Liver (tissue), 9 donors: ENCODE measurements around the gene THEMIS. TPM values are rescaled to one million over a fixed set of nuclear protein-coding genes. Genes with fewer than 3 reads are reported as not detected.

Experiments used
- DNase-seq: peaks from one replicate; pipeline ENCODE4 v3.0.0-alpha.2; 2017; ENCODE audit warnings: low spot score
- H3K27ac ChIP-seq, 2 donors: one replicate each; pipeline ENCODE4 v1.7.0; 2013; ENCODE audit warnings: inconsistent platforms in 2 of 2, low read length in 2 of 2, control low read depth in 1 of 2, low read depth in 1 of 2, mild to moderate bottlenecking in 1 of 2
- H3K27me3 ChIP-seq, 4 donors: one replicate each; pipeline versions ENCODE4 v1.6.1 to v1.7.0; 2013; ENCODE audit warnings: low read length in 3 of 4, inconsistent platforms in 1 of 4, mild to moderate bottlenecking in 1 of 4, moderate library complexity in 1 of 4; ENCODE audit not compliant: control insufficient read depth in 4 of 4, insufficient read depth in 4 of 4
- H3K36me3 ChIP-seq, 4 donors: one replicate each; pipeline versions ENCODE4 v1.6.1 to v1.7.0; 2013; ENCODE audit warnings: low read length in 3 of 4, mild to moderate bottlenecking in 3 of 4, low read depth in 1 of 4, moderate library complexity in 1 of 4; ENCODE audit not compliant: control insufficient read depth in 4 of 4, insufficient read depth in 3 of 4
- H3K4me1 ChIP-seq, 4 donors: one replicate each; pipeline versions ENCODE4 v1.6.1 to v1.7.0; 2013; ENCODE audit warnings: low read length in 3 of 4, mild to moderate bottlenecking in 3 of 4, moderate library complexity in 1 of 4; ENCODE audit not compliant: control insufficient read depth in 4 of 4, insufficient read depth in 4 of 4
- H3K4me3 ChIP-seq, 3 donors: one replicate each; pipeline versions ENCODE4 v1.6.1 to v1.7.0; 2013; ENCODE audit warnings: low read length in 3 of 3, control low read depth in 1 of 3, low read depth in 1 of 3, mild to moderate bottlenecking in 1 of 3
- H3K9ac ChIP-seq, 2 donors: one replicate each; pipeline ENCODE4 v1.7.0; 2013; ENCODE audit warnings: low read length in 2 of 2, mild to moderate bottlenecking in 2 of 2, moderate library complexity in 2 of 2, control low read depth in 1 of 2, low read depth in 1 of 2
- H3K9me3 ChIP-seq, 4 donors: one replicate each; pipeline versions ENCODE4 v1.6.1 to v1.7.0; 2013; ENCODE audit warnings: low read length in 3 of 4; ENCODE audit not compliant: control insufficient read depth in 4 of 4
- CTCF ChIP-seq: fragments of 150-350 bp; IDR thresholded peaks from 2 replicates; pipeline ENCODE4 v1.5.1; 2017; ENCODE audit warnings: improper control_type of control experiment, low read depth, low read length; ENCODE audit not compliant: missing input control
- EGR1 ChIP-seq, 2 donors: IDR thresholded peaks; 2 replicates each; pipeline ENCODE4 v1.6.1; 2016 to 2018; ENCODE audit warnings: antibody characterized with exemption in 2 of 2, low read depth in 2 of 2
- FOXA1 ChIP-seq: IDR thresholded peaks from 2 replicates; pipeline ENCODE4 v1.6.1; 2016; ENCODE audit warnings: antibody characterized with exemption
- FOXA2 ChIP-seq: IDR thresholded peaks from 2 replicates; pipeline ENCODE4 v1.6.1; 2016; ENCODE audit warnings: antibody characterized with exemption
- GABPA ChIP-seq, 2 donors: IDR thresholded peaks in 1 of 2; conservative IDR thresholded peaks in 1 of 2; 2 replicates each; pipeline ENCODE4 v1.6.1; 2016; ENCODE audit warnings: antibody characterized with exemption in 2 of 2, mild to moderate bottlenecking in 1 of 2, moderate library complexity in 1 of 2
- HNF4A ChIP-seq, 2 donors: conservative IDR thresholded peaks; 2 replicates each; pipeline ENCODE4 v1.6.1; 2016; ENCODE audit warnings: antibody characterized with exemption in 2 of 2, mild to moderate bottlenecking in 2 of 2
- NR2F2 ChIP-seq: IDR thresholded peaks from 2 replicates; pipeline ENCODE4 v1.6.1; 2016; ENCODE audit warnings: antibody characterized with exemption
- RAD21 ChIP-seq, 2 donors: IDR thresholded peaks; 2 replicates each; pipeline ENCODE4 v1.6.1; 2016; ENCODE audit warnings: antibody characterized with exemption in 2 of 2, mild to moderate bottlenecking in 2 of 2
- RXRA ChIP-seq, 2 donors: IDR thresholded peaks; 2 replicates each; pipeline ENCODE4 v1.6.1; 2017 to 2018; ENCODE audit warnings: antibody characterized with exemption in 2 of 2, mild to moderate bottlenecking in 1 of 2
- YY1 ChIP-seq: IDR thresholded peaks from 2 replicates; pipeline ENCODE4 v1.6.1; 2016; ENCODE audit warnings: antibody characterized with exemption, mild to moderate bottlenecking
- WGBS: extraction: QIAGEN DNeasy Blood & Tissue Kit; methylation state at CpG from one replicate; pipeline ENCODE4 v1.1.7; 2013; 5-methylcytosine and 5-hydroxymethylcytosine counted together
- polyA plus RNA-seq, 2 donors: library from polyadenylated mRNA; stranded (reverse) in 1 of 2; unstranded in 1 of 2; fragments of 200-250 nt in 1 of 2; fragments of >200 nt in 1 of 2; fragmentation: Nextera tagmentation in 1 of 2; extraction: Ambion mirVana in 1 of 2; gene quantifications; one replicate each; pipeline versions ENCODE4 v1.2.1 to v1.2.3, GENCODE V29; 2013 to 2015
- total RNA-seq, 2 donors: library from RNA; depleted of rRNA; stranded (reverse); fragments of >200 nt; gene quantifications; one replicate each; pipeline ENCODE4 v1.2.3, GENCODE V29; 2014
- TF ChIP-seq, protein P1 (sequence below): IDR thresholded peaks from 2 replicates; pipeline ENCODE4 v1.6.1; 2016; ENCODE audit warnings: antibody characterized with exemption
- TF ChIP-seq, protein P2 (sequence below): IDR thresholded peaks from 2 replicates; pipeline ENCODE4 v1.6.1; 2016; ENCODE audit warnings: antibody characterized with exemption
- TF ChIP-seq, protein P3 (sequence below): IDR thresholded peaks from 2 replicates; pipeline ENCODE4 v1.6.1; 2016; ENCODE audit warnings: antibody characterized with exemption, mild to moderate bottlenecking
- TF ChIP-seq, protein P4 (sequence below): IDR thresholded peaks from 2 replicates; pipeline ENCODE4 v1.6.1; 2016; ENCODE audit warnings: antibody characterized with exemption
- donor health status: healthy.
- donor health status: healthy.
- donor health status: healthy.
- donor health status: healthy.
- donor health status: healthy.

The THEMIS gene
- total and polyA plus RNA-seq, 4 donors: 0.05 to 0.59 (median 0.21) TPM

- 71% methylated on average over 3 of the region's 3 CpGs for WGBS
- no peak for DNase-seq
- TF ChIP-seq CTCF: no peak
- TF ChIP-seq, protein P1, sequence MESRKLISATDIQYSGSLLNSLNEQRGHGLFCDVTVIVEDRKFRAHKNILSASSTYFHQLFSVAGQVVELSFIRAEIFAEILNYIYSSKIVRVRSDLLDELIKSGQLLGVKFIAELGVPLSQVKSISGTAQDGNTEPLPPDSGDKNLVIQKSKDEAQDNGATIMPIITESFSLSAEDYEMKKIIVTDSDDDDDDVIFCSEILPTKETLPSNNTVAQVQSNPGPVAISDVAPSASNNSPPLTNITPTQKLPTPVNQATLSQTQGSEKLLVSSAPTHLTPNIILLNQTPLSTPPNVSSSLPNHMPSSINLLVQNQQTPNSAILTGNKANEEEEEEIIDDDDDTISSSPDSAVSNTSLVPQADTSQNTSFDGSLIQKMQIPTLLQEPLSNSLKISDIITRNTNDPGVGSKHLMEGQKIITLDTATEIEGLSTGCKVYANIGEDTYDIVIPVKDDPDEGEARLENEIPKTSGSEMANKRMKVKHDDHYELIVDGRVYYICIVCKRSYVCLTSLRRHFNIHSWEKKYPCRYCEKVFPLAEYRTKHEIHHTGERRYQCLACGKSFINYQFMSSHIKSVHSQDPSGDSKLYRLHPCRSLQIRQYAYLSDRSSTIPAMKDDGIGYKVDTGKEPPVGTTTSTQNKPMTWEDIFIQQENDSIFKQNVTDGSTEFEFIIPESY: no peak
- no peak for TF ChIP-seq NR2F2
- TF ChIP-seq, protein P2, sequence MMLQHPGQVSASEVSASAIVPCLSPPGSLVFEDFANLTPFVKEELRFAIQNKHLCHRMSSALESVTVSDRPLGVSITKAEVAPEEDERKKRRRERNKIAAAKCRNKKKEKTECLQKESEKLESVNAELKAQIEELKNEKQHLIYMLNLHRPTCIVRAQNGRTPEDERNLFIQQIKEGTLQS: no peak
- no peak for TF ChIP-seq HNF4A (conservative IDR thresholded peaks at IDR 0.05)
- TF ChIP-seq EGR1 (IDR thresholded peaks at IDR 0.05; ENCODE audit: low read depth in 2 of 2): no peak
- TF ChIP-seq RXRA (IDR thresholded peaks at IDR 0.05): no peak
- no peak for TF ChIP-seq FOXA2
- no peak for TF ChIP-seq FOXA1
- no peak for TF ChIP-seq YY1
- TF ChIP-seq, protein P3, sequence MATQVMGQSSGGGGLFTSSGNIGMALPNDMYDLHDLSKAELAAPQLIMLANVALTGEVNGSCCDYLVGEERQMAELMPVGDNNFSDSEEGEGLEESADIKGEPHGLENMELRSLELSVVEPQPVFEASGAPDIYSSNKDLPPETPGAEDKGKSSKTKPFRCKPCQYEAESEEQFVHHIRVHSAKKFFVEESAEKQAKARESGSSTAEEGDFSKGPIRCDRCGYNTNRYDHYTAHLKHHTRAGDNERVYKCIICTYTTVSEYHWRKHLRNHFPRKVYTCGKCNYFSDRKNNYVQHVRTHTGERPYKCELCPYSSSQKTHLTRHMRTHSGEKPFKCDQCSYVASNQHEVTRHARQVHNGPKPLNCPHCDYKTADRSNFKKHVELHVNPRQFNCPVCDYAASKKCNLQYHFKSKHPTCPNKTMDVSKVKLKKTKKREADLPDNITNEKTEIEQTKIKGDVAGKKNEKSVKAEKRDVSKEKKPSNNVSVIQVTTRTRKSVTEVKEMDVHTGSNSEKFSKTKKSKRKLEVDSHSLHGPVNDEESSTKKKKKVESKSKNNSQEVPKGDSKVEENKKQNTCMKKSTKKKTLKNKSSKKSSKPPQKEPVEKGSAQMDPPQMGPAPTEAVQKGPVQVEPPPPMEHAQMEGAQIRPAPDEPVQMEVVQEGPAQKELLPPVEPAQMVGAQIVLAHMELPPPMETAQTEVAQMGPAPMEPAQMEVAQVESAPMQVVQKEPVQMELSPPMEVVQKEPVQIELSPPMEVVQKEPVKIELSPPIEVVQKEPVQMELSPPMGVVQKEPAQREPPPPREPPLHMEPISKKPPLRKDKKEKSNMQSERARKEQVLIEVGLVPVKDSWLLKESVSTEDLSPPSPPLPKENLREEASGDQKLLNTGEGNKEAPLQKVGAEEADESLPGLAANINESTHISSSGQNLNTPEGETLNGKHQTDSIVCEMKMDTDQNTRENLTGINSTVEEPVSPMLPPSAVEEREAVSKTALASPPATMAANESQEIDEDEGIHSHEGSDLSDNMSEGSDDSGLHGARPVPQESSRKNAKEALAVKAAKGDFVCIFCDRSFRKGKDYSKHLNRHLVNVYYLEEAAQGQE: no peak
- TF ChIP-seq RAD21 (IDR thresholded peaks at IDR 0.05): no peak
- TF ChIP-seq GABPA (IDR thresholded peaks at IDR 0.05 in 1 of 2, conservative IDR thresholded peaks at IDR 0.05 in 1 of 2): no peak
- TF ChIP-seq, protein P4, sequence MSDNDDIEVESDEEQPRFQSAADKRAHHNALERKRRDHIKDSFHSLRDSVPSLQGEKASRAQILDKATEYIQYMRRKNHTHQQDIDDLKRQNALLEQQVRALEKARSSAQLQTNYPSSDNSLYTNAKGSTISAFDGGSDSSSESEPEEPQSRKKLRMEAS: no peak
- Histone ChIP-seq H3K27ac (no peak overlapping the region), H3K4me1 (no peaks in the 10 kb centered on the region), H3K9ac (no peak overlapping the region), H3K9me3 (no peaks in the 10 kb centered on the region), H3K27me3 (peaks cover 0 to 4% (median 0%) of the 10 kb centered on the region in 4 donors), H3K4me3 (no peak overlapping the region), H3K36me3 (no peaks in the 10 kb centered on the region)
Measured at GRCh38 chr6:127738423-127738822, 162.4 kb downstream of the THEMIS start.

- no peak overlapping the region for H3K27ac ChIP-seq
- peaks cover 0 to 4% (median 0%) of the 10 kb centered on the region in 4 donors for H3K27me3 ChIP-seq
- no peak overlapping the region for H3K9ac ChIP-seq
- no peak for TF ChIP-seq FOXA1
- H3K4me1 ChIP-seq: no peaks in the 10 kb centered on the region
- H3K9me3 ChIP-seq: no peaks in the 10 kb centered on the region
- no peaks in the 10 kb centered on the region for H3K36me3 ChIP-seq
- DNase-seq: no peak
- H3K4me3 ChIP-seq: no peak overlapping the region
- 83% methylated on average over 3 of the region's 3 CpGs for WGBS
Measured at GRCh38 chr6:127737768-127738167, 163.1 kb downstream of the THEMIS start.
